ENCODE measurements around the gene PRKAG2. TPM values are rescaled to one million over a fixed set of nuclear protein-coding genes. Genes with fewer than 3 reads are reported as not detected.

PRKAG2 gene
- total RNA-seq, 1 donor from 2014 or later, result 35.4 TPM

DNA sequence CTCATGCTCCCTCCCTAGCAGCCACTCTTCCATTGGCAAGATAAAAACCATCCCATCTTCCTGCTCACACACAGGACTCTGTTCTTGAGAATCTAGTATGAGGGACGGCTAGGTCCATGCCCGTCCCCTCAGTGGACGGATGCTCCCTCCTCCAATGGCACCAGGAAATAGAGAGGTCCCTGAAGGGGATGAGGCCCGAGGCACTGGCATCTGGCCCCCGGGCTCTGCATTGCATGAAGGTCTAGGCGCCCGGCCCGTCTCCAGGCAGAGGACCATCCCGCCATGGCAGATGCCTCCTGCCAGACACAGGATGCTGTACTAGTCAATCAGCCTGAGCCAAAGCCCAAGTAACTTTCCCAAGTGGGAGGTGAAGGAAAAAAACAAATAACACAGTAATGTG is 15.0 kb downstream of the PRKAG2 start:
- no peak overlapping the region for H3K4me3 ChIP-seq
- H3K9me3 ChIP-seq, result no peaks in the 10 kb centered on the region
- peaks cover 6% of the 10 kb centered on the region for H3K36me3 ChIP-seq
- H3K4me1 ChIP-seq, result peaks cover 11% of the 10 kb centered on the region
- TF ChIP-seq, protein P1, sequence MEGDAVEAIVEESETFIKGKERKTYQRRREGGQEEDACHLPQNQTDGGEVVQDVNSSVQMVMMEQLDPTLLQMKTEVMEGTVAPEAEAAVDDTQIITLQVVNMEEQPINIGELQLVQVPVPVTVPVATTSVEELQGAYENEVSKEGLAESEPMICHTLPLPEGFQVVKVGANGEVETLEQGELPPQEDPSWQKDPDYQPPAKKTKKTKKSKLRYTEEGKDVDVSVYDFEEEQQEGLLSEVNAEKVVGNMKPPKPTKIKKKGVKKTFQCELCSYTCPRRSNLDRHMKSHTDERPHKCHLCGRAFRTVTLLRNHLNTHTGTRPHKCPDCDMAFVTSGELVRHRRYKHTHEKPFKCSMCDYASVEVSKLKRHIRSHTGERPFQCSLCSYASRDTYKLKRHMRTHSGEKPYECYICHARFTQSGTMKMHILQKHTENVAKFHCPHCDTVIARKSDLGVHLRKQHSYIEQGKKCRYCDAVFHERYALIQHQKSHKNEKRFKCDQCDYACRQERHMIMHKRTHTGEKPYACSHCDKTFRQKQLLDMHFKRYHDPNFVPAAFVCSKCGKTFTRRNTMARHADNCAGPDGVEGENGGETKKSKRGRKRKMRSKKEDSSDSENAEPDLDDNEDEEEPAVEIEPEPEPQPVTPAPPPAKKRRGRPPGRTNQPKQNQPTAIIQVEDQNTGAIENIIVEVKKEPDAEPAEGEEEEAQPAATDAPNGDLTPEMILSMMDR (IDR thresholded peaks at IDR 0.05), result no peak
- no peak overlapping the region for H3K27ac ChIP-seq
- DNase-seq (no peak), ATAC-seq (no peak)
- no peaks in the 10 kb centered on the region for H3K27me3 ChIP-seq (ENCODE audit: low read depth)
- intact Hi-C loops (cut with DNase I), result no loop called here

DNA sequence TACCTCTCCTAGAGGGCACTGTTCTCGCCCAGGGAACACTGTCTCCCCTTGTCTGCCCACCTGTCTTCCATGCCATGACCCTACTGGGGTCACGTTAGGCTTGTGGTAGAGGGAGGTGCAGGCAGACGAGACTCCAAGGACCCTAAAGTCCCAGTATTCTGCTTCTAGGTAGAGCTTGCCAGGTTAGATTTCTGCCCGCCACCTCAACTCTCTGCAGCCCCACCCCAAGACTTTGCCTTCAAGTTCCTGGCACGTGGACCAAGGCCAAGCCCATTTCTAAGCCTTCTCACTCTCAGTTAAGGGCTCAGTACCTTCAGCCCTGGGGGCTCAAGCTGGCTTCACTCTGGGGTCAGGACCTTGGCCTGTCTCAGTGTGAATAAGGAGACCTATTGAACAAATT is 16.1 kb downstream of the PRKAG2 start:
- DNase-seq, result no peak

DNA sequence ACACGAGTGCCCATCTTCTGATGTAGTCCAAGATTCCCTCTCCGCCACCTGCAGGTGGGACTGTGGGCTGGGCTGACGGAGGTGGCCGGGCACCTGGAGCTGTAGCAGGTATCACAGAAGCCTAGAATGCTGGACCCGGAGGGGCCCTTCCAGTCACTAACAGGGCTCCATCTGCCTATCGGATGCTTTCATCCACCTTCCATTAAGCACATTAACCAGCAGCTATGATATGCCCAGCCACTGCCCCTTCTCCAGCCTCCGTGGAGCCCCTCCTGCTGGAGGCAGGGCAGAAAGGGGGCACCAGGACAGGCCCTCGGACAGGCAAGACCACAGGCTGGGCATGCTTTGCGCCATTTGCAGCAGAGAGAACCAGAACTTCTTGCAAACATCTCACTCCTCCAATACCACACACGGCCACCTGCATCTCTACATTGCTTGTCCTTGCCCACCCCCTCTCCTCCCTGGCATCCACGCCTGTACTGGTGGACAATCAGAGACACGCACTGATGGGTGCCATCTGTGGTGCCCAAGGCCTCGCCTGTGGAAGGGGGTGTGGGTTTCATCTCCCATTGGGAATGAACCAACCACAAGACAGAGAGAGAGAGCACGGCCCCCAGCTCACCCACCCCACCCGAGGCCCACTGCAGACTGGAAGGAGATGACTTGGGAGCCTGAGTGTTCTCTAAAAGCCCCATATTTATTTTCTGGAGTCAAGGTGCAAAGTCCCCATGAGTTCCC is 16.8 kb downstream of the PRKAG2 start:
- no peak for ATAC-seq
- DNase-seq, result peak; percentile 30
- Histone ChIP-seq H3K27me3 (ENCODE audit: low read depth) (no peaks in the 10 kb centered on the region), H3K9me3 (no peaks in the 10 kb centered on the region), H3K4me1 (peaks cover 11% of the 10 kb centered on the region), H3K27ac (no peak overlapping the region), H3K36me3 (peaks cover 6% of the 10 kb centered on the region), H3K4me3 (no peak overlapping the region)
- TF ChIP-seq, protein P1 (IDR thresholded peaks at IDR 0.05), result no peak
- intact Hi-C loops (cut with DNase I), result no loop called here

More for the DNA sequence above, 16.1 kb downstream of the PRKAG2 start:
- H3K27me3 ChIP-seq (ENCODE audit: low read depth), result no peaks in the 10 kb centered on the region
- H3K36me3 ChIP-seq, result peaks cover 6% of the 10 kb centered on the region
- ATAC-seq, result no peak
- no peaks in the 10 kb centered on the region for H3K9me3 ChIP-seq
- no peak overlapping the region for H3K4me3 ChIP-seq
- intact Hi-C loops (cut with DNase I), result no loop called here
- H3K4me1 ChIP-seq, result peaks cover 11% of the 10 kb centered on the region
- TF ChIP-seq, protein P1 (IDR thresholded peaks at IDR 0.05), result no peak
- H3K27ac ChIP-seq, result no peak overlapping the region

DNA sequence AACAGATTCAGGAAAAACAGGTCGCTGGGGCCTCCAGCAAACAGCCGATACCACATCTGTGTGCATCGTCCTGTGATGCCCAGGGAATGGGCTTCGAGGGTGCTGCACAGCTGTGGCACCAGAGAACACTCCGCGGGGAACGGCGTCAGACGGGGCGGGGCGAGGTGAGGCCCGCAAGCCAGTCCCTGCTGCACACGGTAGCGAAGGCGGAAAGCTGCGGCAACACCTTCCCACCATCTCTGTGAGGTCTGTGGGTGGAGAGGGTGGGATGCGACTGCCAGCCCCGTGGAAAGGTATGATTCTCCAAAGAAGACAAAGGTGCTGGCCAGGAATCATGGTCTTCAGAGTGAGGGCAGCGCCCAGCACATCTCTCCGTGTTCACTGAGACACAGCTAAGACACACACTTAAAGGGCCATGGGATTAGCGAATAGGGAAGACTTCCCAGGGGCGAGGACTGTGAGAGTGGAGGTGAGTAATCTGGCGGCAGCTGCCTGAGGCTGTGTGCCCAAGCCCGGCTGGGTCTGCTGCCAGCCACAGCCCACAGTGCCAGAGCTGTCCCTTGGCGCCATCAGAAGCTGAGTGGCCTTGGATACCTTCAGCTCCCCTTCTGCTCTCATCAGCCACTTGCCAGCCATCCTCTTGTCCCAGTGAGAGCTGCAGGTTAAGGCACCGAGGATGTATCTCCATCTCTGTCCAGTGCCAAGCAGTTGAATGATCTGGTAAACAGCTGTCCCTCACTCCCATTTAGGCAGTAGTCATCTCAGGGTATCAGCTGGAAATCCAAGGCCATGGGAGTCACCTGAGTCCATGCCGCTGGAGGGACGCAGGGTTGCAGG is 17.6 kb downstream of the PRKAG2 start:
- intact Hi-C loops (cut with DNase I), result no loop called here
- Histone ChIP-seq H3K9me3 (no peaks in the 10 kb centered on the region), H3K4me3 (no peak overlapping the region), H3K4me1 (peaks cover 12% of the 10 kb centered on the region), H3K36me3 (peaks cover 6% of the 10 kb centered on the region), H3K27me3 (ENCODE audit: low read depth) (no peaks in the 10 kb centered on the region), H3K27ac (no peak overlapping the region)
- TF ChIP-seq, protein P1 (IDR thresholded peaks at IDR 0.05), result no peak
- DNase-seq, result peak; percentile 38
- no peak for ATAC-seq

DNA sequence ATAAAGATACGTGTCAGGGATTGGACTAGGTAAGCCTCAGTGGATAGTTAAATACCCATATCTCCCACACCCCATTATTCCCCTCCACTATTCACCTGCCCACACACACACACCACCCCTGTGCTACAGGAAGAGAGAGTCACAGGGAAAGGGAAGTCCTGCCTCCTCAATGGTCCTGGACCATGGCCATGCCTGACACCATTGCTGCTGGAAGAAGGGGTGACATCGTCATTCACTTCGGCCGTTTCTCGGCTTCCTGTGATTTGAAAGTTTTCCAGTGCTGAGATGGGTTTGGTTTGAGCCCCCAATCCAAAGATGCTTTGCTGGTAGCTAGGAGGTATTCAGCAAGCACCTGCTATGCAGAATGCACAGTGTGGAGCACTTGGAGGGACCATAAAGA is 18.5 kb downstream of the PRKAG2 start:
- H3K4me1 ChIP-seq, result peaks cover 5% of the 10 kb centered on the region
- H3K4me3 ChIP-seq, result no peak overlapping the region
- H3K27ac ChIP-seq, result no peak overlapping the region
- TF ChIP-seq, protein P1 (IDR thresholded peaks at IDR 0.05), result no peak
- H3K9me3 ChIP-seq, result no peaks in the 10 kb centered on the region
- ATAC-seq (no peak), DNase-seq (peak; percentile 20)
- intact Hi-C loops (cut with DNase I), result no loop called here
- H3K36me3 ChIP-seq, result peaks cover 6% of the 10 kb centered on the region
- no peaks in the 10 kb centered on the region for H3K27me3 ChIP-seq (ENCODE audit: low read depth)

All from lower lobe of right lung (tissue), 2 donors.